HepG2 (cell line): ENCODE results near the gene MEI1. TPM values are rescaled to one million over a fixed set of nuclear protein-coding genes. Genes with fewer than 3 reads are reported as not detected.
"Not testable (repeated sequence)": the region's sequence is repeated elsewhere in the genome, so short reads cannot be mapped to it uniquely, and the experiment has no call there.

Source experiments
- ATAC-seq: fragments of 200-7000 bp; cut with Tn5 transposase; 3 replicates; pipeline ENCODE4 v1.9.1; 2020; ENCODE audit warnings: mild to moderate bottlenecking, moderate library complexity
- BruUV-seq: library from RNA; stranded (reverse); fragments of 400-500 nt; replicated peaks from 2 replicates; lab custom pipeline; 2021; lab: Mats Ljungman, UMichigan
- CTCF ChIA-PET: fragments of 300-600 bp; formaldehyde crosslinking; extraction: SDS; loops from one replicate; lab custom pipeline; 2021; ENCODE audit warnings: low total read pairs, inconsistent platforms, low intra/inter-chr PET ratio; lab: Yijun Ruan, JAX
- POLR2A ChIA-PET: fragments of 350-600 bp; sonication (Branson Sonifier 250); formaldehyde crosslinking; loops from one replicate; lab custom pipeline; 2020; ENCODE audit warnings: antibody characterized with exemption, inconsistent platforms; lab: Yijun Ruan, JAX
- DNase-seq: peaks from one replicate; pipeline ENCODE4 v3.0.0-alpha.2; 2015; ENCODE audit warnings: low spot score
- FAIRE-seq: peaks from 3 replicates; lab custom pipeline; 2011; peaks lifted over from hg19 to GRCh38; lab: Jason Lieb, UNC
- H2AFZ ChIP-seq: one replicate; pipeline ENCODE4 v1.6.1; 2011; ENCODE audit warnings: low read length, inconsistent platforms
- H3K27ac ChIP-seq: fragments of 300-600 bp; 3 replicates; pipeline ENCODE4 v1.8.0; 2011; ENCODE audit warnings: mixed run types, mild to moderate bottlenecking, mixed read lengths, low read length, inconsistent platforms; ENCODE audit not compliant: insufficient read depth; ENCODE audit errors: extremely low read length
- H3K27me3 ChIP-seq, 2 experiments: fragments of 200-600 bp in 1 of 2; 2 replicates in 1 of 2; 3 replicates in 1 of 2; pipeline versions ENCODE4 v1.6.0 to v1.8.0; 2011; ENCODE audit warnings: low read length in 2 of 2, mild to moderate bottlenecking in 2 of 2, moderate library complexity in 2 of 2, inconsistent platforms in 1 of 2; ENCODE audit not compliant: insufficient read depth in 2 of 2, control insufficient read depth in 1 of 2
- H3K36me3 ChIP-seq, 2 experiments: fragments of 200-600 bp in 1 of 2; replicated peaks in 1 of 2; 2 replicates in 1 of 2; 3 replicates in 1 of 2; pipeline versions ENCODE4 v1.5.1 to v1.8.0; 2011; ENCODE audit warnings: low read length in 2 of 2, inconsistent platforms in 1 of 2; ENCODE audit not compliant: insufficient read depth in 2 of 2, control insufficient read depth in 1 of 2
- H3K4me1 ChIP-seq: 2 replicates; pipeline ENCODE4 v1.5.1; 2012; ENCODE audit warnings: low read length, inconsistent platforms; ENCODE audit not compliant: insufficient read depth
- H3K4me2 ChIP-seq: 2 replicates; pipeline ENCODE4 v1.6.0; 2011; ENCODE audit warnings: low read depth, low read length, inconsistent platforms
- H3K4me3 ChIP-seq, 3 experiments: fragments of 200-600 bp in 1 of 3; sonication (generic), shearing (Covaris generic) in 1 of 3; replicated peaks in 1 of 3; 2 replicates each; pipeline ENCODE4 v1.5.1; 2011 to 2016; ENCODE audit warnings: low read length in 3 of 3, inconsistent platforms in 2 of 3, low read depth in 2 of 3, mild to moderate bottlenecking in 2 of 3, control low read depth in 1 of 3, mixed read lengths in 1 of 3; ENCODE audit not compliant: insufficient read depth in 1 of 3
- H3K79me2 ChIP-seq: one replicate; pipeline ENCODE4 v1.6.1; 2011; ENCODE audit warnings: low read length, inconsistent platforms; ENCODE audit not compliant: insufficient read depth
- H3K9ac ChIP-seq: 2 replicates; pipeline ENCODE4 v1.6.0; 2011; ENCODE audit warnings: mild to moderate bottlenecking, low read depth, low read length, inconsistent platforms; ENCODE audit not compliant: insufficient read depth
- H3K9me3 ChIP-seq: 2 replicates; pipeline ENCODE4 v1.5.1; 2012; ENCODE audit warnings: mild to moderate bottlenecking, low read length
- H4K20me1 ChIP-seq: 2 replicates; pipeline ENCODE4 v1.6.0; 2011; ENCODE audit warnings: inconsistent platforms, mild to moderate bottlenecking, low read length, moderate library complexity; ENCODE audit not compliant: insufficient read depth
- CEBPB ChIP-seq: IDR thresholded peaks from 2 replicates; pipeline ENCODE4 v1.6.1; 2011; ENCODE audit warnings: low read depth, low read length, improper control_type of control experiment, borderline replicate concordance
- CEBPG ChIP-seq: IDR thresholded peaks from 2 replicates; pipeline ENCODE4 v1.6.1; 2016
- CERS6 ChIP-seq: sonication (generic); formaldehyde crosslinking; IDR thresholded peaks from 2 replicates; pipeline ENCODE4 v1.5.0; 2020; ENCODE audit warnings: missing genetic modification reagents
- FOXA3 ChIP-seq: IDR thresholded peaks from 2 replicates; pipeline ENCODE4 v1.6.1; 2016; ENCODE audit warnings: missing genetic modification reagents, missing compliant biosample characterization
- GATAD2A ChIP-seq: IDR thresholded peaks from 2 replicates; pipeline ENCODE4 v1.6.1; 2016
- KDM1A ChIP-seq: IDR thresholded peaks from 2 replicates; pipeline ENCODE4 v1.6.1; 2016; ENCODE audit warnings: missing compliant biosample characterization
- MAFF ChIP-seq: IDR thresholded peaks from 2 replicates; pipeline ENCODE4 v1.6.1; 2011; ENCODE audit warnings: low read depth, low read length, improper control_type of control experiment
- MAFK ChIP-seq, 2 experiments: IDR thresholded peaks in 1 of 2; conservative IDR thresholded peaks in 1 of 2; 2 replicates each; pipeline ENCODE4 v1.6.1; 2011; ENCODE audit warnings: improper control_type of control experiment in 2 of 2, low read length in 2 of 2
- NR2F2 ChIP-seq: IDR thresholded peaks from 2 replicates; pipeline ENCODE4 v1.6.1; 2012; ENCODE audit warnings: low read depth, inconsistent platforms, borderline replicate concordance
- RBM22 ChIP-seq: fragments of 200-400 bp; formaldehyde crosslinking; optimal IDR thresholded peaks from 2 replicates; pipeline ENCODE3; 2017; ENCODE audit warnings: mild to moderate bottlenecking, low read length, moderate library complexity
- SAP130 ChIP-seq: IDR thresholded peaks from 2 replicates; pipeline ENCODE4 v1.6.1; 2016; ENCODE audit warnings: low read depth
- SOX13 ChIP-seq, 3 experiments: fragments of 450-650 bp in 1 of 3; sonication (generic) in 1 of 3; formaldehyde crosslinking in 1 of 3; IDR thresholded peaks in 2 of 3; conservative IDR thresholded peaks in 1 of 3; 2 replicates each; pipeline versions ENCODE4 v1.5.0 to v1.6.1; 2016 to 2020; ENCODE audit warnings: antibody characterized with exemption in 1 of 3, mild to moderate bottlenecking in 1 of 3, missing compliant biosample characterization in 1 of 3, missing genetic modification reagents in 1 of 3, moderate library complexity in 1 of 3
- SOX5 ChIP-seq: IDR thresholded peaks from 2 replicates; pipeline ENCODE4 v1.6.1; 2016; ENCODE audit warnings: borderline replicate concordance
- ZGPAT ChIP-seq: IDR thresholded peaks from 2 replicates; pipeline ENCODE4 v1.6.1; 2016; ENCODE audit warnings: mild to moderate bottlenecking
- ZMYM2 ChIP-seq: sonication (generic); formaldehyde crosslinking; IDR thresholded peaks from 2 replicates; pipeline ENCODE4 v1.8.0; 2022; ENCODE audit warnings: mild to moderate bottlenecking, missing genetic modification reagents
- WGBS: methylation state at CpG from one replicate; pipeline ENCODE4 v1.1.6; 2017; ENCODE audit warnings: low lambda C conversion rate; 5-methylcytosine and 5-hydroxymethylcytosine counted together
- in situ Hi-C: cut with HindIII; loops from 2 replicates; pipeline ENCODE4 v1.10.0; 2017; ENCODE audit warnings: low pct_unique_long_range_greater_than_20kb; ENCODE audit not compliant: extremely low pct_ligation_motif_present
- intact Hi-C: fragments of 100-400 bp; cut with micrococcal nuclease; formaldehyde crosslinking; loops from one replicate; pipeline ENCODE4 v1.10.0; 2022; ENCODE audit not compliant: unreplicated experiment
- polyA plus RNA-seq, 8 experiments: library from polyadenylated mRNA; depleted of rRNA in 3 of 8; stranded (reverse) in 7 of 8; unstranded in 1 of 8; fragments of >200 nt; fragmentation: Illumina TruSeq in 4 of 8; extraction: Trizol in 4 of 8; gene quantifications; 2 replicates each; pipeline versions ENCODE4 v1.2.1 to v1.2.3, GENCODE V29; 2011 to 2016; ENCODE audit warnings: low read depth in 4 of 8, missing spikeins in 1 of 8, mixed read lengths in 1 of 8; ENCODE audit not compliant: insufficient read depth in 1 of 8
- total RNA-seq, 5 experiments: library from RNA; depleted of rRNA; stranded (reverse); fragments of >200 nt; fragmentation: Illumina TruSeq; extraction: Trizol; gene quantifications; 2 replicates each; pipeline ENCODE4 v1.2.3, GENCODE V29; 2016; ENCODE audit warnings: low read depth in 1 of 5

MEI1 gene
- total and polyA plus RNA-seq, 2 of the 13 experiments (the other 11 are each of a cell fraction or from before 2014, with no cell fraction given), result 0.75 to 1.9 TPM

DNA sequence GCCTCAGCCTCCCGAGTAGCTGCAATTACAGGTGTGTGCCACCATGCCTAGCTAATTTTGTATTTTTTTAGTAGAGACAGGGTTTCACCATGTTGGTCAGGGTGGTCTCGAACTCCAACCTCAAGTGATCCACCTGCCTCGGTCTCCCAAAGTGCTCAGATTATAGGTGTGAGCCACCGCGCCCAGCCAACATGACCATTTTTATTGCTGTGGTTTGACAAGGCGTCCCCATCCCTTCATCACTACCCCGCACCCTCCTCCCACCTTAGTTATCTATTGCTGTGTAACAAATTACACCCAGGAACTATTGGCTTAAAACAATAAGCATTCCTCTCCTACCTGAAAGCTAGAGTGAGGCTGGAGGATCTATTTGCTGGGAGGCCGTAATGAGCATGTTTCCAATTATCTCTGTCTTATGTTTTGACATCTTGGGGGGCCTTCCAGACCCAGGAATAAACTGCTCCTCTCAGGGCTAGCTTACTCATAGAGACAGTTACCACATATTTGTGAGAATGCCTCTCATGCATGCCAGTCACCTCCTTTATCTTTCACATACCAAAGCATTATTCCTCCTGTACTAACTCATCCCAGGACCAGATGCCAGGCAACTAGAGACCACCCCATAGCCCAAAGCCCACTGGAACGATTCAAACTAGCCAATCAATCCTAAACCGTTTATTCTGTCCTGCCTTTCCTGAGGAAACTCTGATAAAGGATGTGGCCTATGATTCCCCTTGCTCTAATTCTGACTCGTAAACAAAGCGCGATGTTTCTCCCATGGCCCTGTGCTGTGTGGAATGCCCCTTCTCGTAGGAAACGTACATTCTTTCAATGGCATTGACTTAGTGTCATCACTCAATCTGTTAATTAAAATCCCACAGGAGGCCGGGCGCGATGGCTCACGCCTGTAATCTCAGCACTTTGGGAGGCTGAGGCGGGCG is 30.1 kb upstream of the MEI1 start:
- H3K36me3 ChIP-seq, result peaks cover 4 to 16% of the 10 kb centered on the region in 2 experiments; a peak in 4 of 5 replicates
- in situ Hi-C loops (no loop called here), intact Hi-C loops (no loop called here)
- BruUV-seq, result no TSS peak
- DNase-seq, result no peak
- H3K27ac ChIP-seq, result no peak overlapping the region
- H3K27me3 ChIP-seq, result no peaks in the 10 kb centered on the region
- no peak overlapping the region for H3K4me3 ChIP-seq
- H3K9ac ChIP-seq, result no peak overlapping the region
- no peaks in the 10 kb centered on the region for H3K79me2 ChIP-seq
- H3K4me1 ChIP-seq, result peaks cover 33% of the 10 kb centered on the region
- H3K4me2 ChIP-seq, result no peak overlapping the region
- no peak for ATAC-seq
- WGBS, result 94% methylated on average over 21 of the region's 21 CpGs
- POLR2A ChIA-PET, result interaction anchor here (0.6 to 0.7 kb wide), 2 partner anchors 465 to 947 kb away, joined by 3 to 4 read pairs; no protein-coding TSS in a partner anchor
- H4K20me1 ChIP-seq, result peaks cover 2% of the 10 kb centered on the region; the same call in 1 of the 2 replicates
- CTCF ChIA-PET, result no interaction called here
- no peaks in the 10 kb centered on the region for H3K9me3 ChIP-seq
- no peak overlapping the region for H2AFZ ChIP-seq
- no peak for FAIRE-seq
- TF ChIP-seq CERS6 (CRISPR knock-in tag) (no peak), ZMYM2 (CRISPR knock-in tag) (no peak), RBM22 (peak; percentile 27), NR2F2 (no peak)

- H4K20me1 ChIP-seq; H3K4me3 ChIP-seq; H3K9me3 ChIP-seq; BruUV-seq; H3K4me2 ChIP-seq; H3K27ac ChIP-seq; H3K27me3 ChIP-seq; H3K9ac ChIP-seq; FAIRE-seq; in situ Hi-C loops; H3K79me2 ChIP-seq; intact Hi-C loops; CTCF ChIA-PET; H2AFZ ChIP-seq; TF ChIP-seq SOX13 (IDR thresholded peaks at IDR 0.05): not testable (repeated sequence)
- WGBS, result 67% methylated on average over 10 of the region's 10 CpGs
- H3K4me1 ChIP-seq, result peaks cover 28% of the 10 kb centered on the region
- H3K36me3 ChIP-seq, result peaks cover 10 to 24% of the 10 kb centered on the region in 2 experiments; a peak in 4 of 5 replicates
- peak; percentile 27; the same call in 2 of the 3 replicates for ATAC-seq
- POLR2A ChIA-PET, result interaction anchor here (0.9 to 1.6 kb wide), 2 partner anchors 25 to 51 kb away, joined by 3 read pairs; partner anchors contain the start of genes DESI1 and XRCC6
- DNase-seq, result peak; percentile 78
- peak in 1 of 2 experiments; percentile 38; a peak in 1 of 4 replicates for TF ChIP-seq SOX13 (CRISPR knock-in tag; conservative IDR thresholded peaks at IDR 0.05 in 1 of 2, IDR thresholded peaks at IDR 0.05 in 1 of 2)
- TF ChIP-seq GATAD2A (CRISPR knock-in tag), result 0 out of 2 replicates have a peak, but pooled peaks have one; percentile 31
- 0 out of 2 replicates have a peak, but pooled peaks have one; percentile 17 for TF ChIP-seq CEBPB
- peak; percentile 28; the same call in 1 of the 2 replicates for TF ChIP-seq SAP130 (CRISPR knock-in tag)
- TF ChIP-seq MAFK (conservative IDR thresholded peaks at IDR 0.05 in 1 of 2, IDR thresholded peaks at IDR 0.05 in 1 of 2; ENCODE audit: low read length in 2 of 2), result peak; percentile 40 to 54
- TF ChIP-seq SOX5, result peak; percentile 37; the same call in 1 of the 2 replicates
- 0 out of 2 replicates have a peak, but pooled peaks have one; percentile 27 for TF ChIP-seq MAFF
- peak; percentile 75 for TF ChIP-seq FOXA3 (CRISPR knock-in tag)
- TF ChIP-seq CEBPG (CRISPR knock-in tag), result peak; percentile 60
- TF ChIP-seq KDM1A, result peak; percentile 35; the same call in 1 of the 2 replicates
- TF ChIP-seq ZGPAT (CRISPR knock-in tag), result 0 out of 2 replicates have a peak, but pooled peaks have one; percentile 30
Measured at GRCh38 chr22:41672096-41672495, 27.2 kb upstream of the MEI1 start.
